GM11168 (cell line): ENCODE results near the gene NFKBIA.
"Not testable (repeated sequence)": the region's sequence is repeated elsewhere in the genome, so short reads cannot be mapped to it uniquely, and the experiment has no call there.

Source experiments
- in situ Hi-C: fragments of 300-500 bp; cut with MboI; formaldehyde crosslinking; loops from one replicate; pipeline ENCODE4 v1.12.0; 2022; ENCODE audit warnings: low sequenced_read_pairs; ENCODE audit not compliant: unreplicated experiment

The NFKBIA gene

DNA sequence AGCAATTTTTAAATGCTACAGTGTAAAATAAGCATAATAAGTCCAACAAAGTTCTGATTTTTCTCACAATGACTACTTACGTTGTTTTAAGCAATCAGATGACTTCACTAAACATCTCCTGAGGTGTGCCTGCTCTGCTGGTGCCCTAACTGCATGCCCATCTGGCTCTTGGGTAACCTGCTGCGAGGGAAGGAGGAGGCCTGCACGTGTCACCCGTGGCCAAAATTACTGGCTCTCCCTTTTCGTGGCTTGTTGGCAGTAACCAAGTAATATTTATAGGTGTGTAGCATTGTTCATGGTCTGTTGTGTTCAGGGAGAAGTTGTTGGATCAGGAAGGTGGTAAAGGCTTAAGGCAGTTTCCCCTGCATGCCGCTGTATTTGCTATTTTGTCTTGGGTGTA lies 6.3 kb upstream of the NFKBIA start:
- in situ Hi-C loops: loop anchor here (25.0 kb wide), 1 partner anchor 724 kb away; no protein-coding TSS in a partner anchor

DNA sequence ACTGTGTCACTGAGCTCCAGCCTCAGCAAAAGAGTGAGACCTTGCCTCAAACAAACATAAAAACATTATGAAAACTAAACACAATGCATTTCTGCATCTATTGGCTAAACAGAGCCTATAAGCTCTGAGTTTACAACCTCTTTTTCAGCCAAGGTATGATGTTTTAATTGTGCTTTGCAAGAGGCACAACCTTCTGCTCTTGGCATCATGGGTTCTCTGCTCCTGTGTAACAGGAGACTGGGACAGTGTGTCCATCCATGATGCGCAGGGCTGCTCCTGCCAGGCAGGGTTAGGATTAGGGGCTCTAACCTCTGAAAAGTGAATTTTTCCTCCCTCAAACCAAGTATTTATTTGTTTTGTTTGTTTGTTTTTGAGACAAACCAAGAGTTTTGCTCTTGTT lies 5.0 kb upstream of the NFKBIA start:
- in situ Hi-C loops: loop anchor here (5.0 to 25.0 kb wide), 3 partner anchors 182 to 722 kb away; no protein-coding TSS in a partner anchor

DNA sequence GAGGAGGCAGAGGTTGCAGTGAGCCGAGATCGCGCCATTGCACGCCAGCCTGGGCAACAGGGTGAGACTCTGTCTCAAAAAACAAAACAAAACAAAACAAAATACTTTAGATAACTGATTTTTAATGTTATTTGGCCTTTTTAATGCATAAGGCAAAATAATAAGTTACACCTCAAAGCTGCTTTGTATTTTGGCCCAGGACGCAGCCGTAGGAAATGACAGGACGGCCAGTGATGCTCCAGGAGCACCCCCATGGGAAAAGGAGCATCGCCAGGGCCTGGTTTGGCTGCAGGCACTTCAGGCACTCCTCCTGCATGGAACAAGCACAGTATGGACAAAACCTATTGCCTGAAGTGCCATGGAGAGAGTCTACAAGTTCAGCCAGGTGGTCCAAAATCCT lies 3.5 kb upstream of the NFKBIA start:
- in situ Hi-C loops: loop anchor here (5.0 to 25.0 kb wide), 3 partner anchors 181 to 721 kb away; no protein-coding TSS in a partner anchor

DNA sequence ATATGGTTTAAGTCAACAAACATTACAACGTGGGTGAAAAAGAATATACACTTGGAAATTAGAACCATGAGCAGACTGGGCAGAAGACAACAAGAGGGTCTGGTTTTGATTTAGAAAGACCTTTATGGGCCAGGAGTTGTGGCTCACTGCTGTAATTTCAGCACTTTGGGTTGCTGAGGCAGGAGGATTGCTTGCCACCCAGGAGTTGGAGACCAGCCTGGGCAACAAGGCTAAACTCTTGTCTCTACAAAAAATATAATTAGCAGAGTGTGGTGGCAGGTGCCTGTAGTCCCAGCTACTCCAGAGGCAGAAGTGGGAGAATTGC lies 2.7 kb upstream of the NFKBIA start:
- in situ Hi-C loops: loop anchor here (5.0 to 25.0 kb wide), 3 partner anchors 180 to 720 kb away; no protein-coding TSS in a partner anchor

DNA sequence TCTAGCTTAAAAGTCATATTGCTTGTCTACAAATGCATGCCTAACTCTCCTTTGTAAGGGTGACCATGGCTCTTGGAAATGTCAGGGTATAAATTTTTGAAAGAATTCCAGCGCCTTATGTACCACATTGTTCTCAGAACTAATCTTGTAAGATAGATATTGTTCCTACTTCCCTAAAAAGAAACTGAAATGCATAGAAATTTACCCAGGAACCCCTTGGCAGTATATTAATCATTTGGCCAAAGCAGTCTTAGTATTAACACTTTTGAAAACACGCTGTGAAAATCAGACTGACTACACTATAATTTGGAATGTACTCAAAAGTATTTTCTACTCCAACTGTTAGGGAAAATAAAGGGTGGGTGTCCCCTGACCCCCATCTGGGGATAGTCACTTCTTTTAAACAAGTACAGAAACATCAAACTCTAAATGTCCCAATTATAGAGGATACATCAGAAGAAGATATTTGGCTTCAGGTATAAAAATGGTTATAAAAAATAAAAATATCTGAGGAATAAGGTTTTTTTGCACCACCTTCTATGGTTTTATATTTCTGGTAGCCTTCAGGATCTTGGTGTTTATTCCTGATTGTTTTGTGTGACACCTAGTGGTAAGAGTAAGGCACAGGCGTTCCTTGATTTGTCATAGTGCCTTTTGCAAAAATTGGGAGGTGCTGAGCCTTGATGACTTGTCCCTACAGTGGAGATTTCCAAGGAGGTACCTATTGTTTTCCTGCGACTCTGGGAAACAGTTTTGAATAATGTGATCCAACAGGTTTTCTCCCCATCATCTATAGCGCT lies 2.2 kb upstream of the NFKBIA start:
- in situ Hi-C loops: loop anchor here (5.0 to 25.0 kb wide), 3 partner anchors 179 to 719 kb away; no protein-coding TSS in a partner anchor

DNA sequence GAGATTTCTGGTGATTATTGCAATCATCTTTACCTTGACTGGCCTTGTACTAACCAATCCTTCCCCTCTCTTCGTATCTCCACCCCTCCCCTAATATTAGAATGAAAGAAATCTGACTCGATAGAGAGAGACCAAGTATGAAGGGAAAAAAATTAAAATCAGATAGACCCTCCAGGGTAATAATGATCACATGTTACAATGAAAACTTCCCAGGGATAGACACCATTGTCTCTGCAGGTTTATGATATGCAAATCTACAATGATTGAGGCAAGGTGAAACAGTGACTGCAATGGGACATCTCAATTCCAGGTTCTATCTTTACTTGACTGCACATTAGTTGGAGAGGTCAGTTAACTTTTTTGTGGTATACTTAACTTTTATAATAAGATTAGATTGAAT lies 1.5 kb upstream of the NFKBIA start:
- in situ Hi-C loops: loop anchor here (5.0 to 25.0 kb wide), 3 partner anchors 179 to 719 kb away; no protein-coding TSS in a partner anchor

DNA sequence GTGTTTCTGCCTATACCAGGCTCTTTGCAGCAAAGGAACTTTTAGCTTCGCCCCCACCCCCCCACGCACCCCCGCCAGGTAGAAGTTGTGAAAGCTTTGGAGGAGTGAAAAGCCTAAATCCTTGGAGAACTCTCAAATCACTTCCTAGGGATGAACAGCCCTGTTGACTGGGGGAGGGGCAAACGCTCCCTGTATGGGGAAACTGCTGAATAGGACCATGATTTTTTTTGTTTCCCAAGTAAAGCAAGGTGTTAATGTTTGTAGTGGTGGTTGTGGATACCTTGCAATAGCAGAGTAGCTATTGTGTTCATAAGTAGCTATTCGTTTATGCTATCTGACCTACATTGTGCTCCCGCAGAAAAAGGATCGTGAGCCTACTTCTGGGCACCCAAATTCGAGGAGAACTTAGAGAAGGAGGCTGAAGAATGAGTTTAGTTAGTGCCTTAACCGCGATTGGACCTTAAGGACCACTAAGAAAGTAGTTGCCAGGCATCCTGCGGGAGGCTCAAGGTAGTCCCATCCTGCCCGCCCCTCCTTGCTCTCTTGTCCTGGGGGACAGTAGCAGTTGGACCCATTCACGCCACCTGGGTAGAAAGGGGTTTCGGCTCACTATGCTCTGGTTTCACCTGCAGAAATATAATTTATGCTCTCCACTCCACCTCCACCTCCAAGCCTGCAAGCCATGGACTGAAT lies 901 bp upstream of the NFKBIA start:
- in situ Hi-C loops: loop anchor here (5.0 to 25.0 kb wide), 3 partner anchors 178 to 718 kb away; no protein-coding TSS in a partner anchor

DNA sequence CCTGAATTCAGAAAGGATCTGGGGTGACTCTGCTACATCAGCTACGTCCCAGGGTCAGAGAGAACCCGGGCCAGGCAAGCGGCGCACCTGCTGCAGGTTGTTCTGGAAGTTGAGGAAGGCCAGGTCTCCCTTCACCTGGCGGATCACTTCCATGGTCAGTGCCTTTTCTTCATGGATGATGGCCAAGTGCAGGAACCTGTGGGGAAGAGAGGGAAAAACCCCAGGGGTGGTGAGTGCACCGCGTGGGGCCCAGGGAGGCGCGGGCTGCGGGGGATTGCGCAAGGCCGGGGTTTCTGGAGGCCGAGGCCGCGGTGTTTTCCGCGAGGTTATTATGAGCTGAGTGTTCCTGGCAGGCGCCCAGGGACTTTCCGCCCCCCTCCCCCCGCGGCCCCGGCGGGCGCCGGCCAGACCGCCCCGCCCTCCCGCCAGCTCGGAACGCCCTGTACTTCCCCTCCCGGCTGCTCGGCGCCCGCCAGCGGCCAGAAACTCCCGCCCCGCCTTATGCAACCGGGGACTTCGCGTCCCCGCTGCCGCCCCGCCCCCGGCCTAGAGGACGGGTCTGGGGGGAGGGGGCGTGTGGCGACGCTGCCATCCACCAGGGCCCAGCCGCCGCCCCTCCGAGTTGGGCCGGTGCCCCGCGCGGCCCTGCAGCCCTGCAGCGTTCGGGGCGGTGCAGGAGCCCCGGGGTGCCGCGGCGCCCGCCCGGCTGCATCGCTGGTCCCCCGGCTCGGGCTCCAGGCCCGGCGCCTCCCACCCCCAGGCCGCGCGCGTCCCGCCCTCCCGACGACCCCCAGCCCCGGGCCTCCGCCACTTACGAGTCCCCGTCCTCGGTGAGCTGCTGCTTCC lies 723 bp downstream of the NFKBIA start:
- in situ Hi-C loops: loop anchor here (25.0 kb wide), 1 partner anchor 717 kb away; no protein-coding TSS in a partner anchor

DNA sequence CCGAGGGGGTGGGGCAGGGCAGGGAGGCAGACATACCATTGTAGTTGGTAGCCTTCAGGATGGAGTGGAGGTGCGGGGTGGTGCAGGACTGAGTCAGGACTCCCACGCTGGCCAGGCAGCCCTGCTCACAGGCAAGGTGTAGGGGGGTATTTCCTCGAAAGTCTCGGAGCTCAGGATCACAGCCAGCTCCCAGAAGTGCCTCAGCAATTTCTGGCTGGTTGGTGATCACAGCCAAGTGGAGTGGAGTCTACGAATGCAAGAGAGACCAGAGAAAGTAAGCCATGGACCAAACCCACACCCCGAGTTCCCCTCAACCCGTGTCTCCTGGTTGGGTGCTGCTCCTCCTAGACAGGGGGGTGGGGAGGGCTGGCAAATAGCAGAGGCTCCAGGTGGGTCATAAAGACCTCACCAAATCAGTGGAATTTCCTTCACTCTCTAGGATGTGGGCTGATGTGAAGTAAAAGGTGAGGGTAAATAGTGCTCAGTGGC lies 1.4 kb downstream of the NFKBIA start:
- in situ Hi-C loops: loop anchor here (25.0 kb wide), 1 partner anchor 716 kb away; no protein-coding TSS in a partner anchor

DNA sequence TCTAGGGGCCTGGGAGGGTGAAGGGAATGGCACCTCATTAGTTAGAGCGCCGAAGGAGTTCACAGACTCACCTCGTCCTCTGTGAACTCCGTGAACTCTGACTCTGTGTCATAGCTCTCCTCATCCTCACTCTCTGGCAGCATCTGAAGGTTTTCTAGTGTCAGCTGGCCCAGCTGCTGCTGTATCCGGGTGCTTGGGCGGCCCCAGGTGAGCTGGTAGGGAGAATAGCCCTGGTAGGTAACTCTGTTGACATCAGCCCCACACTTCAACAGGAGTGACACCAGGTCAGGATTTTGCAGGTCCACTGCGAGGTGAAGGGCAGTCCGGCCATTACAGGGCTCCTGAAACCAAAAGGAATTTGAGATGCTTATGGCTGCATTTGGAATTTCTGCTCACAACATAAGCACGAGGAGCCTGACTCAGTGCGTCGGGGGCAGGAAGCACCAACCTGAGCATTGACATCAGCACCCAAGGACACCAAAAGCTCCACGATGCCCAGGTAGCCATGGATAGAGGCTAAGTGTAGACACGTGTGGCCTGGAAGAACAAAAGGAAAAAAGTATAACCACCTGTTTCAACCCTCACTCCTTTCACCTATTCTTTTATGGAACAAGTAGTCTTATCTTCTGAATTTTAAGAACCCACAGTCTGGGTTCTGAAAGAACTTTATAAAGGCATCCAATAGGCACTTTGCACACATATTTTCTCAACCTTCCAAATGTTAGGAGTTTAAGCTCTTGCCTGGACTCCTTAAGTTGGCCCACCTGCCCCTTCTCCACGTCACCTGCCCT lies 2.0 kb downstream of the NFKBIA start:
- in situ Hi-C loops: loop anchor here (25.0 kb wide), 1 partner anchor 715 kb away; no protein-coding TSS in a partner anchor

DNA sequence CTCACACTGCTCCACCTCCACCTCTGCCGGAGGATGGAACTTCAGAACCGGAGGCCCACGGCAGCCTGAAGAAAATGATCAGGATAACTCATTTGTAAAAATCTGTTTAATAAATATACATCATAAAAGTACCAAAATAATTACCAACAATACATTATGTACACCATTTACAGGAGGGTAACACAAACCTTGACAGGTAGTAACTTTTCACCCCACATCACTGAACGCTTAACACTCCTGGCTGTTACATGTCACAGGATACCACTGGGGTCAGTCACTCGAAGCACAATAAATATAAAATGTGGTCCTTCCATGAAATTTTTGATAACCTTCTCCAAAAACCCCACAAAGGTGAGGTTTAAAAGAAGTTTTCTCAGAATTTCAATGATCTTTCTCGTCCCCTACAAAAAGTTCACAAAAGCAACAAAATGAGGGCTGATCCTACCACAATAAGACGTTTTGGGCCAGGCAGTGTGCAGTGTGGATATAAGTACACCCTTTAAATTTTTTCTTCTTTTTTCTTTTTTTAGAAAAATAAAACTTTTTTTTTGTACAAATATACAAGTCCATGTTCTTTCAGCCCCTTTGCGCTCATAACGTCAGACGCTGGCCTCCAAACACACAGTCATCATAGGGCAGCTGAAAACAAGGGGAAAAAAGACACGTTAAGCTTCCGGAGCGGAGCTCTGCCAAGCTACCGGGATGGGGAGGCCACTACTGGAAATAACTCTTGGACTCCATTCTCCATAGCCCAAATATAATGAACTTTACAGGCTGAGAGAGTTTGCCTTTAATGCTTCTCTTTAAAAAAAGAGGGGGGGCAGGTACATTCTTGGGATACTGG lies 2.9 kb downstream of the NFKBIA start:
- in situ Hi-C loops: loop anchor here (25.0 kb wide), 1 partner anchor 714 kb away; no protein-coding TSS in a partner anchor

DNA sequence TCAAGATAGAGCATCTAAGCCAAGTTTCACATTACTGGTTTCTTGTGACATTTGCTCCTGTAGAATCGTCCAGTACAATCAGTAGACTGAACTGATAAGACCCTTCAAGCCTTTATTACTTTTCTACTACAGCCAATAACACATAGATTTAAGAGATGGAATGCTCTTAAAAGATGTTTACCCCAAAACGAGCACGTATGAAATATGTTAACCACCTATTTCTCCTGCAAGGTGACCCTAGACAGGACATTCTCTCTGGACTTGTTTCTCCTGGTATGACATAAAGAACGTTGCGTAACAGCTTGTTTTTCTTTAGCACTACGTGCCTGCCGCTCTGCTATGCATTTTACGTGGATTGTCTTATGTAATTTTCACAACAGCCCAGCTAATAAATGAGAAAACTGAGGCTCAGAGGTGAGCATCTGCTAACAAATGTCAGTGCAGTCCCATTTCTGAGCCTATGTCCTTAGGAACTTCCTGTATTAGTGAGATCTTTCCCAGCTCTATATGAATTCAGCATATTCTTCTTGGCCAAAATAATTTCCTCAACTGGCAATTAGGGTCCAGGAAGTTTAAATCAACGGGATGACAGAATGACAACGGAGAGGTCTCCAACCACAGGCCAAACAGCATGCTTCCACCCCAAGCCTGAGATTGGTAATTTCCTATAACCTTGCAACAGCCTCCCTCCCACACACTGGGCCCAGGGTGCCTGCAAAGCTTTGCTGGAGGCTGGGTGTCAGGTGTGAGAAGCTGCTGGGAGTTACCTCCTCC lies 3.7 kb downstream of the NFKBIA start:
- in situ Hi-C loops: loop anchor here (25.0 kb wide), 1 partner anchor 714 kb away; no protein-coding TSS in a partner anchor

DNA sequence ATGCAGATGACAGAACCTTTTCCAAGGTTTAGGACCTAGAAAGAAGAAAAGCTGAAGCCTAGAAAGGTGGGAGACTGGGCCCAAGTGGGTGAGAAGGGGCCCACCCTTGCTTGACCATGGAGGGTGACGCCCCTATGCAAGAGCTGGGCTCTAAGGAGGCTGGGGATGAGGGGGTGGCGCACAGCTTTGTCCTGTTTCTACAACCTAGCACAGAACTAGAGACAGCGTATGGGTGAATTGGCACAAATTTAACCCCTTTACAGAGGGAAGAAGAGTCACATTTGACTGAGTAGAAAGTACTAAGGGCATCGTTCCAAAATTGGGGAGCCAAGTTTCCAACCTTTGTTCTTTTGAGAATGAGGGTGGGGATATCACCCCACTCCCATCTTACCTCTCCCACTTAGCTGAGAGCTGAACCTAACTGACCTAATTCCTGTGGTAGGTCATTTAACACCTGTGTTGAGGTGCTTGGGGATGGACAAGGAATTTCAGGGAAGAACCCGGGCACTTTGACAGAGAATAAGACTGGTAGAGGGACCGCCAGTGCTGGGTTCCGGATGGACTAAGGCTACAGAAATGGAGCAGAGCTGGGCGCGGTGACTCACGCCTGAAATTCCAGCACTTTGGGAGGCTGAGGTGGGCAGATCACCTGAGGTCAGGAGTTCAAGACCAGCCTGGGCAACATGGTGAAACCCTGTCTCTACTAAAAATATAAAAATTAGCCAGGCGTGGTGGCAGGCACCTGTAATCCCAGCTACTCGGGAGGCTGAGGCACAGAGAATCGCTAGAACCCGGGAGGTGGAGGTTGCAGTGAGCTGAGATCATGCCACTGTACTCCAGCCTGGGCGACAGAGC lies 5.2 kb downstream of the NFKBIA start:
- in situ Hi-C loops: no loop called here

DNA sequence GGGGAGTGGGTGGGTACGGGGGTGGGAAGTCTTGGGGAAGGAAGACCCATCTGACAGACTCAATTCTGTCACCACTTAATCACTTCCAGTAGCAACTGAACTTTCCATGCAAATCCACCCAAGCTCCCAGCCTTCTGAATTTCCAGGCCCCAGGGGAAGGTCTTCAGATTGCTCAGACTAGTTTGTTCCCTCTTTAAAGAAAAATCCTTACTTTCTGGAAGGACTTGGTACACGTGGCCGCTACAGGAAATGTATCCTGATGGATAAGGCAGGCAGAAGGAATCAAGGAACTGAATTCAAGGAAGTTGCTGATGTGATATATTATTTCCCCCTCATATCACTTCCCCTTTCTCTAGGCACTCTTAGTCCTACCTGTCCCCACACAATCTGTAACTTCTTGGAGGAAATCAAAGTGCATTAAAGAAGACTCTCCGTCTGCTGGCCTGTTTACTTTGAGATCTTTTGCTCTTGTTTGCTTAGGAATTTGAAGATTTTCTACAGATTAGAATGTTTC lies 6.4 kb downstream of the NFKBIA start:
- in situ Hi-C loops: no loop called here

DNA sequence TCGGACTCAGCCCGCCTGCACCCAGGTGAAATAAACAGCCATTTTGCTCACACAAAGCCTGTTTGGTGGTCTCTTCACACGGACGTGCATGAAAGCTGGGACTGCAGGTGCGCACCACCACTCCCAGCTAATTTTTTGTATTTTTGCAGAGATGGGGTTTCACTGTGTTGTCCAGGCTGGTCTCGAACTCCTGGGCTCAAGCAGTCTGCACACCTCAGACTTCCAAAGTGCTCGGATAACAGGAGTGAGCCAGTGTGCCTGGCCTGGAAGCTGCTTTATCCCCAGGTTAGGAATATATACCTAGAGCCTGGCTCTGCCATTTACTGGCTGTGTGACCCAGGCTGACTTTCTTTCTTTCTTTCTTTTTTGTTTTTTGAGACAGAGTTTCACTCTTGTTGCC lies 7.9 kb downstream of the NFKBIA start:
- in situ Hi-C loops: not testable (repeated sequence)

DNA sequence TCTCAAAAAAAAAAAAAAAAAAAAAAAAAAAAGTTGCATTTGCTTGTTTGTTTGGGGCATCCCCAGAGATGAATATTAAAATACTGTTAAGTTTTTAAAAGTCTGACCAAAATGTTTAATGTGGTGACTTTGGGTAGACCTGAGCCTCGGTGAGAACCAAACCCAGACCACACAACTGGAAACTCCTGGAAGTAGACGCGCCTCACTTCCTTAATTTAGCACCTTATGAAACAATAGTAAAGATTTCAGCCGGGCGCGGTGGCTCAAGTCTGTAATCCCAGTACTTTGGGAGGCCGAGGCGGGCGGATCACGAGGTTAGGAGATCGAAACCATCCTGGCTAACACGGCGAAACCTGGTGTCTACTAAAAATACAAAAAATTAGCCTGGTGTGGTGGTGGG lies 9.3 kb downstream of the NFKBIA start:
- in situ Hi-C loops: no loop called here
